GM23338 (cell line): ENCODE measurements around the gene MAG. TPM values are rescaled to one million over a fixed set of nuclear protein-coding genes. Genes with fewer than 3 reads are reported as not detected.

Source experiments
- ATAC-seq: fragments of 200-7000 bp; cut with Tn5 transposase; 3 replicates; pipeline ENCODE4 v1.9.1; 2020
- DNase-seq: peaks from one replicate; pipeline ENCODE4 v3.0.0-alpha.2; 2015; ENCODE audit warnings: low spot score
- H2AFZ ChIP-seq: fragments of 200-600 bp; sonication (generic); 2 replicates; pipeline ENCODE4 v1.8.0; 2016; ENCODE audit warnings: antibody characterized with exemption, mild to moderate bottlenecking, moderate library complexity
- H3F3A ChIP-seq: fragments of 200-600 bp; sonication (generic); replicated peaks from 2 replicates; pipeline ENCODE4 v1.8.0; 2017; ENCODE audit warnings: antibody characterized with exemption, mixed run types, low read depth
- H3K27ac ChIP-seq: fragments of 200-600 bp; sonication (generic); 2 replicates; pipeline ENCODE4 v1.6.1; 2016; ENCODE audit warnings: low read depth
- H3K27me3 ChIP-seq: fragments of 200-600 bp; sonication (generic); 2 replicates; pipeline ENCODE4 v1.8.0; 2016; ENCODE audit warnings: mild to moderate bottlenecking, mixed run types, moderate library complexity; ENCODE audit not compliant: insufficient read depth
- H3K36me3 ChIP-seq: fragments of 200-600 bp; sonication (generic); 2 replicates; pipeline ENCODE4 v1.8.0; 2016; ENCODE audit warnings: mild to moderate bottlenecking; ENCODE audit not compliant: insufficient read depth
- H3K4me1 ChIP-seq: fragments of 200-600 bp; sonication (generic); 2 replicates; pipeline ENCODE4 v1.8.0; 2016; ENCODE audit warnings: mild to moderate bottlenecking, moderate library complexity; ENCODE audit not compliant: insufficient read depth
- H3K4me2 ChIP-seq: fragments of 200-600 bp; sonication (generic); 2 replicates; pipeline ENCODE4 v1.7.1; 2017; ENCODE audit warnings: mixed run types
- H3K4me3 ChIP-seq: fragments of 200-600 bp; sonication (generic); 2 replicates; pipeline ENCODE4 v1.6.1; 2016; ENCODE audit warnings: mixed run types
- H3K79me2 ChIP-seq: fragments of 200-600 bp; sonication (generic); replicated peaks from 2 replicates; pipeline ENCODE4 v1.8.0; 2017; ENCODE audit warnings: mild to moderate bottlenecking; ENCODE audit not compliant: insufficient read depth
- H3K9me2 ChIP-seq: fragments of 200-600 bp; sonication (generic); 2 replicates; pipeline ENCODE4 v1.8.0; 2017; ENCODE audit not compliant: insufficient read depth
- H4K20me1 ChIP-seq: fragments of 200-600 bp; sonication (generic); replicated peaks from 2 replicates; pipeline ENCODE4 v1.8.0; 2017; ENCODE audit warnings: mild to moderate bottlenecking; ENCODE audit not compliant: insufficient read depth
- H3K27ac Mint-ChIP-seq: 2 replicates; pipeline ENCODE4 v1.8.0; 2020; ENCODE audit warnings: inconsistent platforms, mild to moderate bottlenecking, moderate library complexity, mixed read lengths
- H3K27me3 Mint-ChIP-seq: 3 replicates; pipeline ENCODE4 v1.8.0; 2022; ENCODE audit warnings: low read depth, mild to moderate bottlenecking, moderate library complexity, mixed read lengths, inconsistent platforms; ENCODE audit not compliant: insufficient read depth, poor library complexity
- H3K36me3 Mint-ChIP-seq: 3 replicates; pipeline ENCODE4 v1.8.0; 2021; ENCODE audit warnings: low read depth, mild to moderate bottlenecking, inconsistent platforms, moderate library complexity, mixed read lengths
- H3K4me1 Mint-ChIP-seq: 3 replicates; pipeline ENCODE4 v1.8.0; 2020; ENCODE audit warnings: mild to moderate bottlenecking, inconsistent platforms, mixed read lengths
- H3K4me3 Mint-ChIP-seq: 3 replicates; pipeline ENCODE4 v1.8.0; 2021; ENCODE audit warnings: moderate library complexity, mild to moderate bottlenecking, inconsistent platforms, mixed read lengths
- H3K9me3 Mint-ChIP-seq: 3 replicates; pipeline ENCODE4 v1.8.0; 2020; ENCODE audit warnings: moderate library complexity, mild to moderate bottlenecking, inconsistent platforms, mixed read lengths
- CREB1 ChIP-seq: fragments of 250-450 bp; sonication (Bioruptor Pico); IDR thresholded peaks from 2 replicates; pipeline ENCODE4 v1.5.0; 2020; ENCODE audit warnings: low read depth, mild to moderate bottlenecking, moderate library complexity
- EZH2 ChIP-seq: fragments of 200-600 bp; sonication (generic); IDR thresholded peaks from one replicate; pipeline ENCODE4 v1.8.0; 2017; ENCODE audit warnings: antibody characterized with exemption, mild to moderate bottlenecking, low read depth; ENCODE audit not compliant: unreplicated experiment
- EZH2phosphoT487 ChIP-seq: fragments of 200-600 bp; sonication (generic); IDR thresholded peaks from one replicate; pipeline ENCODE4 v1.8.1; 2018; ENCODE audit warnings: antibody characterized with exemption; ENCODE audit not compliant: unreplicated experiment
- JUNB ChIP-seq: IDR thresholded peaks from one replicate; pipeline ENCODE4 v1.6.1; 2016; ENCODE audit warnings: antibody characterized with exemption; ENCODE audit not compliant: unreplicated experiment
- NANOG ChIP-seq: IDR thresholded peaks from 2 replicates; pipeline ENCODE4 v1.6.1; 2016; ENCODE audit warnings: antibody characterized with exemption, borderline replicate concordance
- POLR2AphosphoS5 ChIP-seq: IDR thresholded peaks from 2 replicates; pipeline ENCODE4 v1.6.1; 2016; ENCODE audit warnings: antibody characterized with exemption, low read depth
- STAT1 ChIP-seq: IDR thresholded peaks from one replicate; pipeline ENCODE4 v1.6.1; 2016; ENCODE audit warnings: antibody characterized with exemption; ENCODE audit not compliant: unreplicated experiment
- ZNF114 ChIP-seq: fragments of 250-450 bp; sonication (Bioruptor Pico); IDR thresholded peaks from 2 replicates; pipeline ENCODE4 v1.5.0; 2020; ENCODE audit warnings: mild to moderate bottlenecking, moderate library complexity
- ZNF331 ChIP-seq: fragments of 250-450 bp; sonication (Bioruptor Pico); IDR thresholded peaks from 2 replicates; pipeline ENCODE4 v1.5.0; 2020; ENCODE audit warnings: low read depth, mild to moderate bottlenecking, moderate library complexity
- polyA plus RNA-seq: library from polyadenylated mRNA; unstranded; fragments of >200 nt; fragmentation: Nextera tagmentation; extraction: Ambion mirVana; gene quantifications from 2 replicates; pipeline ENCODE4 v1.2.1, GENCODE V29; 2016
- total RNA-seq: library from RNA; depleted of rRNA; stranded (reverse); fragments of >200 nt; shearing (Covaris generic); gene quantifications from 2 replicates; pipeline ENCODE4 v1.2.3, GENCODE V29; 2014
- TF ChIP-seq, protein P1 (sequence below): IDR thresholded peaks from 2 replicates; pipeline ENCODE4 v1.6.1; 2016; ENCODE audit warnings: antibody characterized with exemption
- TF ChIP-seq, protein P2 (sequence below), 2 experiments: fragments of 200-600 bp in 1 of 2; sonication (generic) in 1 of 2; conservative IDR thresholded peaks; 2 replicates each; pipeline versions ENCODE4 v1.5.1 to v1.6.1; 2016 to 2017; ENCODE audit warnings: antibody characterized with exemption in 2 of 2, low read depth in 2 of 2, mild to moderate bottlenecking in 2 of 2, moderate library complexity in 1 of 2
- TF ChIP-seq, protein P3 (sequence below): IDR thresholded peaks from one replicate; pipeline ENCODE4 v1.6.1; 2018; ENCODE audit warnings: antibody characterized with exemption; ENCODE audit not compliant: unreplicated experiment
- TF ChIP-seq, protein P4 (sequence below): fragments of 250-450 bp; sonication (Bioruptor Pico); IDR thresholded peaks from 2 replicates; pipeline ENCODE4 v1.5.0; 2020; ENCODE audit warnings: mild to moderate bottlenecking, moderate library complexity

The MAG gene
- total and polyA plus RNA-seq, 2 experiments from 2014 or later: 0.61 to 1.3 TPM

DNA sequence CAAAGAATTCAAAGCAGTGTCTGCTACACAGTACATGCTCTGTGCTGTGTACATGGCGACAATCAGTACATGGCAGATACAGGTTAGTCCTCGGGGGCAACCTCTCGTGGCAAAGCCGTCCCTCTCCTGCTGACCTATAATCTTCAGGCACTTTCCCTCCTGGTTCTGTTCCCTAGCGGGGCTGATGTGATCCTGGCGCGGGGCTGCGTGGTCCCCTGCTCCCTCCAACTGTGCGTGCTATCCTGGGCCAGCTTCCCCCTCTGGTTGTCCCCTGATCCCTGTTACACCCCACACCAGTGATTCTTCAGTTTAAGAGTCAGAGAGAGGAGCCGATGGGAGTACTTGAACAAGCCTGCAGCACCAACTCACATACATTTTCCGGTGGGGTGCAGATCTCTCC lies 12.1 kb downstream of the MAG start:
- H3K4me1 ChIP-seq: no peaks in the 10 kb centered on the region; the same call in 1 of the 2 replicates
- no peak overlapping the region for H3K4me2 ChIP-seq
- TF ChIP-seq CREB1 (CRISPR knock-in tag) (no peak), EZH2phosphoT487 (no peak), POLR2AphosphoS5 (no peak), EZH2 (no peak), NANOG (no peak), JUNB (no peak), STAT1 (no peak), ZNF114 (CRISPR knock-in tag) (no peak), ZNF331 (CRISPR knock-in tag) (no peak)
- TF ChIP-seq, protein P1, sequence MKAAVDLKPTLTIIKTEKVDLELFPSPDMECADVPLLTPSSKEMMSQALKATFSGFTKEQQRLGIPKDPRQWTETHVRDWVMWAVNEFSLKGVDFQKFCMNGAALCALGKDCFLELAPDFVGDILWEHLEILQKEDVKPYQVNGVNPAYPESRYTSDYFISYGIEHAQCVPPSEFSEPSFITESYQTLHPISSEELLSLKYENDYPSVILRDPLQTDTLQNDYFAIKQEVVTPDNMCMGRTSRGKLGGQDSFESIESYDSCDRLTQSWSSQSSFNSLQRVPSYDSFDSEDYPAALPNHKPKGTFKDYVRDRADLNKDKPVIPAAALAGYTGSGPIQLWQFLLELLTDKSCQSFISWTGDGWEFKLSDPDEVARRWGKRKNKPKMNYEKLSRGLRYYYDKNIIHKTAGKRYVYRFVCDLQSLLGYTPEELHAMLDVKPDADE: no peak
- TF ChIP-seq, protein P2, sequence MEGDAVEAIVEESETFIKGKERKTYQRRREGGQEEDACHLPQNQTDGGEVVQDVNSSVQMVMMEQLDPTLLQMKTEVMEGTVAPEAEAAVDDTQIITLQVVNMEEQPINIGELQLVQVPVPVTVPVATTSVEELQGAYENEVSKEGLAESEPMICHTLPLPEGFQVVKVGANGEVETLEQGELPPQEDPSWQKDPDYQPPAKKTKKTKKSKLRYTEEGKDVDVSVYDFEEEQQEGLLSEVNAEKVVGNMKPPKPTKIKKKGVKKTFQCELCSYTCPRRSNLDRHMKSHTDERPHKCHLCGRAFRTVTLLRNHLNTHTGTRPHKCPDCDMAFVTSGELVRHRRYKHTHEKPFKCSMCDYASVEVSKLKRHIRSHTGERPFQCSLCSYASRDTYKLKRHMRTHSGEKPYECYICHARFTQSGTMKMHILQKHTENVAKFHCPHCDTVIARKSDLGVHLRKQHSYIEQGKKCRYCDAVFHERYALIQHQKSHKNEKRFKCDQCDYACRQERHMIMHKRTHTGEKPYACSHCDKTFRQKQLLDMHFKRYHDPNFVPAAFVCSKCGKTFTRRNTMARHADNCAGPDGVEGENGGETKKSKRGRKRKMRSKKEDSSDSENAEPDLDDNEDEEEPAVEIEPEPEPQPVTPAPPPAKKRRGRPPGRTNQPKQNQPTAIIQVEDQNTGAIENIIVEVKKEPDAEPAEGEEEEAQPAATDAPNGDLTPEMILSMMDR (conservative IDR thresholded peaks at IDR 0.05; ENCODE audit: low read depth in 2 of 2): no peak
- TF ChIP-seq, protein P3, sequence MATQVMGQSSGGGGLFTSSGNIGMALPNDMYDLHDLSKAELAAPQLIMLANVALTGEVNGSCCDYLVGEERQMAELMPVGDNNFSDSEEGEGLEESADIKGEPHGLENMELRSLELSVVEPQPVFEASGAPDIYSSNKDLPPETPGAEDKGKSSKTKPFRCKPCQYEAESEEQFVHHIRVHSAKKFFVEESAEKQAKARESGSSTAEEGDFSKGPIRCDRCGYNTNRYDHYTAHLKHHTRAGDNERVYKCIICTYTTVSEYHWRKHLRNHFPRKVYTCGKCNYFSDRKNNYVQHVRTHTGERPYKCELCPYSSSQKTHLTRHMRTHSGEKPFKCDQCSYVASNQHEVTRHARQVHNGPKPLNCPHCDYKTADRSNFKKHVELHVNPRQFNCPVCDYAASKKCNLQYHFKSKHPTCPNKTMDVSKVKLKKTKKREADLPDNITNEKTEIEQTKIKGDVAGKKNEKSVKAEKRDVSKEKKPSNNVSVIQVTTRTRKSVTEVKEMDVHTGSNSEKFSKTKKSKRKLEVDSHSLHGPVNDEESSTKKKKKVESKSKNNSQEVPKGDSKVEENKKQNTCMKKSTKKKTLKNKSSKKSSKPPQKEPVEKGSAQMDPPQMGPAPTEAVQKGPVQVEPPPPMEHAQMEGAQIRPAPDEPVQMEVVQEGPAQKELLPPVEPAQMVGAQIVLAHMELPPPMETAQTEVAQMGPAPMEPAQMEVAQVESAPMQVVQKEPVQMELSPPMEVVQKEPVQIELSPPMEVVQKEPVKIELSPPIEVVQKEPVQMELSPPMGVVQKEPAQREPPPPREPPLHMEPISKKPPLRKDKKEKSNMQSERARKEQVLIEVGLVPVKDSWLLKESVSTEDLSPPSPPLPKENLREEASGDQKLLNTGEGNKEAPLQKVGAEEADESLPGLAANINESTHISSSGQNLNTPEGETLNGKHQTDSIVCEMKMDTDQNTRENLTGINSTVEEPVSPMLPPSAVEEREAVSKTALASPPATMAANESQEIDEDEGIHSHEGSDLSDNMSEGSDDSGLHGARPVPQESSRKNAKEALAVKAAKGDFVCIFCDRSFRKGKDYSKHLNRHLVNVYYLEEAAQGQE: no peak
- TF ChIP-seq, protein P4, sequence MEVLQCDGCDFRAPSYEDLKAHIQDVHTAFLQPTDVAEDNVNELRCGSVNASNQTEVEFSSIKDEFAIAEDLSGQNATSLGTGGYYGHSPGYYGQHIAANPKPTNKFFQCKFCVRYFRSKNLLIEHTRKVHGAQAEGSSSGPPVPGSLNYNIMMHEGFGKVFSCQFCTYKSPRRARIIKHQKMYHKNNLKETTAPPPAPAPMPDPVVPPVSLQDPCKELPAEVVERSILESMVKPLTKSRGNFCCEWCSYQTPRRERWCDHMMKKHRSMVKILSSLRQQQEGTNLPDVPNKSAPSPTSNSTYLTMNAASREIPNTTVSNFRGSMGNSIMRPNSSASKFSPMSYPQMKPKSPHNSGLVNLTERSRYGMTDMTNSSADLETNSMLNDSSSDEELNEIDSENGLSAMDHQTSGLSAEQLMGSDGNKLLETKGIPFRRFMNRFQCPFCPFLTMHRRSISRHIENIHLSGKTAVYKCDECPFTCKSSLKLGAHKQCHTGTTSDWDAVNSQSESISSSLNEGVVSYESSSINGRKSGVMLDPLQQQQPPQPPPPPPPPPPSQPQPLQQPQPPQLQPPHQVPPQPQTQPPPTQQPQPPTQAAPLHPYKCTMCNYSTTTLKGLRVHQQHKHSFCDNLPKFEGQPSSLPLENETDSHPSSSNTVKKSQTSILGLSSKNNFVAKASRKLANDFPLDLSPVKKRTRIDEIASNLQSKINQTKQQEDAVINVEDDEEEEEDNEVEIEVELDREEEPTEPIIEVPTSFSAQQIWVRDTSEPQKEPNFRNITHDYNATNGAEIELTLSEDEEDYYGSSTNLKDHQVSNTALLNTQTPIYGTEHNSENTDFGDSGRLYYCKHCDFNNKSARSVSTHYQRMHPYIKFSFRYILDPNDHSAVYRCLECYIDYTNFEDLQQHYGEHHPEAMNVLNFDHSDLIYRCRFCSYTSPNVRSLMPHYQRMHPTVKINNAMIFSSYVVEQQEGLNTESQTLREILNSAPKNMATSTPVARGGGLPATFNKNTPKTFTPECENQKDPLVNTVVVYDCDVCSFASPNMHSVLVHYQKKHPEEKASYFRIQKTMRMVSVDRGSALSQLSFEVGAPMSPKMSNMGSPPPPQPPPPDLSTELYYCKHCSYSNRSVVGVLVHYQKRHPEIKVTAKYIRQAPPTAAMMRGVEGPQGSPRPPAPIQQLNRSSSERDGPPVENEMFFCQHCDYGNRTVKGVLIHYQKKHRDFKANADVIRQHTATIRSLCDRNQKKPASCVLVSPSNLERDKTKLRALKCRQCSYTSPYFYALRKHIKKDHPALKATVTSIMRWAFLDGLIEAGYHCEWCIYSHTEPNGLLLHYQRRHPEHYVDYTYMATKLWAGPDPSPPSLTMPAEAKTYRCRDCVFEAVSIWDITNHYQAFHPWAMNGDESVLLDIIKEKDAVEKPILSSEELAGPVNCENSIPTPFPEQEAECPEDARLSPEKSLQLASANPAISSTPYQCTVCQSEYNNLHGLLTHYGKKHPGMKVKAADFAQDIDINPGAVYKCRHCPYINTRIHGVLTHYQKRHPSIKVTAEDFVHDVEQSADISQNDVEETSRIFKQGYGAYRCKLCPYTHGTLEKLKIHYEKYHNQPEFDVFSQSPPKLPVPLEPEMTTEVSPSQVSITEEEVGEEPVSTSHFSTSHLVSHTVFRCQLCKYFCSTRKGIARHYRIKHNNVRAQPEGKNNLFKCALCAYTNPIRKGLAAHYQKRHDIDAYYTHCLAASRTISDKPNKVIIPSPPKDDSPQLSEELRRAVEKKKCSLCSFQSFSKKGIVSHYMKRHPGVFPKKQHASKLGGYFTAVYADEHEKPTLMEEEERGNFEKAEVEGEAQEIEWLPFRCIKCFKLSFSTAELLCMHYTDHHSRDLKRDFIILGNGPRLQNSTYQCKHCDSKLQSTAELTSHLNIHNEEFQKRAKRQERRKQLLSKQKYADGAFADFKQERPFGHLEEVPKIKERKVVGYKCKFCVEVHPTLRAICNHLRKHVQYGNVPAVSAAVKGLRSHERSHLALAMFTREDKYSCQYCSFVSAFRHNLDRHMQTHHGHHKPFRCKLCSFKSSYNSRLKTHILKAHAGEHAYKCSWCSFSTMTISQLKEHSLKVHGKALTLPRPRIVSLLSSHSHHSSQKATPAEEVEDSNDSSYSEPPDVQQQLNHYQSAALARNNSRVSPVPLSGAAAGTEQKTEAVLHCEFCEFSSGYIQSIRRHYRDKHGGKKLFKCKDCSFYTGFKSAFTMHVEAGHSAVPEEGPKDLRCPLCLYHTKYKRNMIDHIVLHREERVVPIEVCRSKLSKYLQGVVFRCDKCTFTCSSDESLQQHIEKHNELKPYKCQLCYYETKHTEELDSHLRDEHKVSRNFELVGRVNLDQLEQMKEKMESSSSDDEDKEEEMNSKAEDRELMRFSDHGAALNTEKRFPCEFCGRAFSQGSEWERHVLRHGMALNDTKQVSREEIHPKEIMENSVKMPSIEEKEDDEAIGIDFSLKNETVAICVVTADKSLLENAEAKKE (CRISPR knock-in tag): no peak
- H3K4me3 ChIP-seq: no peak overlapping the region
- H3K27me3 Mint-ChIP-seq: peaks cover 10% of the 10 kb centered on the region
- H3K27ac Mint-ChIP-seq: no peak overlapping the region; the same call in 1 of the 2 replicates
- no peaks in the 10 kb centered on the region for H3K36me3 Mint-ChIP-seq
- ATAC-seq (no peak), DNase-seq (no peak)
- H3K4me3 Mint-ChIP-seq: no peak overlapping the region
- H3K79me2 ChIP-seq: no peaks in the 10 kb centered on the region
- H3K36me3 ChIP-seq: no peaks in the 10 kb centered on the region
- H3K9me2 ChIP-seq: no peaks in the 10 kb centered on the region
- peaks cover 5% of the 10 kb centered on the region for H3K4me1 Mint-ChIP-seq
- H2AFZ ChIP-seq: no peak overlapping the region
- no peaks in the 10 kb centered on the region for H4K20me1 ChIP-seq
- H3K9me3 Mint-ChIP-seq: no peaks in the 10 kb centered on the region; the same call in 2 of the 3 replicates
- no peaks in the 10 kb centered on the region for H3F3A ChIP-seq
- no peaks in the 10 kb centered on the region for H3K27me3 ChIP-seq
- no peak overlapping the region for H3K27ac ChIP-seq
